Measurements from ENCODE around the gene ADAM12.

Gene ADAM12

GRCh38 chr10:125990974-125991373 lies 397.3 kb downstream of the ADAM12 start:
- no peak for DNase-seq (ENCODE audit: low read depth, low spot score)
- TF ChIP-seq CTCF (IDR thresholded peaks at IDR 0.05; ENCODE audit: insufficient read depth, low read length, missing control alignments), result no peak
- ChIA-PET CTCF (interaction anchor here (0.9 to 1.4 kb wide), 2 partner anchors 8 to 9 kb away, joined by 3 to 4 read pairs; no protein-coding TSS in a partner anchor), POLR2A (no interaction called here)
- no peak overlapping the region for H3K4me3 ChIP-seq (ENCODE audit: low read depth, low read length)

GRCh38 chr10:125989791-125990190 lies 398.5 kb downstream of the ADAM12 start:
- DNase-seq (ENCODE audit: low read depth, low spot score), result no peak
- TF ChIP-seq CTCF (IDR thresholded peaks at IDR 0.05; ENCODE audit: insufficient read depth, low read length, missing control alignments), result no peak
- CTCF ChIA-PET, result no interaction called here
- H3K4me3 ChIP-seq (ENCODE audit: low read depth, low read length), result no peak overlapping the region
- POLR2A ChIA-PET, result no interaction called here

- CTCF ChIA-PET, result interaction anchor here (1.6 to 1.7 kb wide), 2 partner anchors 9 to 10 kb away, joined by 4 read pairs; no protein-coding TSS in a partner anchor
- no peak for TF ChIP-seq CTCF (IDR thresholded peaks at IDR 0.05; ENCODE audit: insufficient read depth, low read length, missing control alignments)
- POLR2A ChIA-PET, result no interaction called here
- DNase-seq (ENCODE audit: low read depth, low spot score), result no peak
- no peak overlapping the region for H3K4me3 ChIP-seq (ENCODE audit: low read depth, low read length)
Measured at GRCh38 chr10:125985557-125986240, 402.6 kb downstream of the ADAM12 start.

- no peak for TF ChIP-seq CTCF (IDR thresholded peaks at IDR 0.05; ENCODE audit: insufficient read depth, low read length, missing control alignments)
- no peak overlapping the region for H3K4me3 ChIP-seq (ENCODE audit: low read depth, low read length)
- ChIA-PET CTCF (interaction anchor here (0.8 to 10.1 kb wide), 9 partner anchors 9 to 518 kb away, joined by 3 to 116 read pairs (median 4); partner anchors contain the start of gene ADAM12), POLR2A (no interaction called here)
- no peak for DNase-seq (ENCODE audit: low read depth, low spot score)
Measured at GRCh38 chr10:125984865-125985495, 403.3 kb downstream of the ADAM12 start.

GRCh38 chr10:125984346-125984745 lies 403.9 kb downstream of the ADAM12 start:
- ChIA-PET POLR2A (interaction anchor here (2.0 kb wide), 1 partner anchor 78 kb away, joined by 7 read pairs; no protein-coding TSS in a partner anchor), CTCF (interaction anchor here (0.8 to 10.1 kb wide), 15 partner anchors 9 to 518 kb away, joined by 3 to 116 read pairs (median 4); partner anchors contain the start of gene ADAM12)
- TF ChIP-seq CTCF (IDR thresholded peaks at IDR 0.05; ENCODE audit: insufficient read depth, low read length, missing control alignments), result no peak
- no peak for DNase-seq (ENCODE audit: low read depth, low spot score)
- H3K4me3 ChIP-seq (ENCODE audit: low read depth, low read length), result no peak overlapping the region

- POLR2A ChIA-PET, result interaction anchor here (2.0 kb wide), 1 partner anchor 79 kb away, joined by 7 read pairs; no protein-coding TSS in a partner anchor
- CTCF ChIA-PET, result interaction anchor here (1.0 to 10.1 kb wide), 28 partner anchors 8 to 776 kb away, joined by 3 to 116 read pairs (median 4); partner anchors contain the start of gene ADAM12
- H3K4me3 ChIP-seq (ENCODE audit: low read depth, low read length), result no peak overlapping the region
- TF ChIP-seq CTCF (IDR thresholded peaks at IDR 0.05; ENCODE audit: insufficient read depth, low read length, missing control alignments), result no peak
- no peak for DNase-seq (ENCODE audit: low read depth, low spot score)
Measured at GRCh38 chr10:125983656-125984055, 404.6 kb downstream of the ADAM12 start.

Data from AG04449 (cell line).